Hippocampal formation (tissue), 2 donors: ENCODE data around the gene RNF208.
A peak's percentile ranks its signal among the peaks of the same experiment; 100 is the strongest.

Source experiments
- DNase-seq, 2 donors: peaks; one replicate each; lab custom pipeline; 2025; lab: John Stamatoyannopoulos, UW

RNF208 gene

GRCh38 chr9:137227853-137228505 lies 5.9 kb upstream of the RNF208 start:
- no peak for DNase-seq

- peak; percentile 17 to 40 for DNase-seq
Observed at GRCh38 chr9:137227054-137227852, 5.2 kb upstream of the RNF208 start, which contains the start of gene RNF224. Gene RNF224 (plus strand): TSS chr9:137227502. CDS start chr9:137228336, 834 bp downstream.

GRCh38 chr9:137226338-137227053 lies 4.5 kb upstream of the RNF208 start:
- DNase-seq, result no peak

- DNase-seq, result no peak
Observed at GRCh38 chr9:137225699-137226331, 3.8 kb upstream of the RNF208 start.

- no peak for DNase-seq
Observed at GRCh38 chr9:137224830-137225694, 3.0 kb upstream of the RNF208 start, which contains the start of gene CYSRT1. Gene CYSRT1 (plus strand): TSS chr9:137225174. CDS start chr9:137225622, 448 bp downstream.

- peak; percentile 95 to 97 for DNase-seq
Observed at GRCh38 chr9:137223078-137223970, 1.3 kb upstream of the RNF208 start.

- no peak for DNase-seq
Observed at GRCh38 chr9:137221506-137222111, 431 bp downstream of the RNF208 start.

- no peak for DNase-seq
Observed at GRCh38 chr9:137221095-137221505, 940 bp downstream of the RNF208 start.

GRCh38 chr9:137220317-137221094 lies 1.5 kb downstream of the RNF208 start:
- DNase-seq, result no peak

- no peak for DNase-seq
Observed at GRCh38 chr9:137219757-137220316, 2.2 kb downstream of the RNF208 start.

GRCh38 chr9:137218754-137219271 lies 3.2 kb downstream of the RNF208 start:
- no peak for DNase-seq

- no peak for DNase-seq
Observed at GRCh38 chr9:137218212-137218753, 3.8 kb downstream of the RNF208 start.

GRCh38 chr9:137217276-137218211 lies 4.5 kb downstream of the RNF208 start:
- DNase-seq, result no peak

GRCh38 chr9:137216188-137216965 lies 5.7 kb downstream of the RNF208 start:
- DNase-seq, result no peak

GRCh38 chr9:137215196-137215986 lies 6.6 kb downstream of the RNF208 start:
- DNase-seq, result no peak
